Measurements from ENCODE around the gene LBHD2.

Gene LBHD2

DNA sequence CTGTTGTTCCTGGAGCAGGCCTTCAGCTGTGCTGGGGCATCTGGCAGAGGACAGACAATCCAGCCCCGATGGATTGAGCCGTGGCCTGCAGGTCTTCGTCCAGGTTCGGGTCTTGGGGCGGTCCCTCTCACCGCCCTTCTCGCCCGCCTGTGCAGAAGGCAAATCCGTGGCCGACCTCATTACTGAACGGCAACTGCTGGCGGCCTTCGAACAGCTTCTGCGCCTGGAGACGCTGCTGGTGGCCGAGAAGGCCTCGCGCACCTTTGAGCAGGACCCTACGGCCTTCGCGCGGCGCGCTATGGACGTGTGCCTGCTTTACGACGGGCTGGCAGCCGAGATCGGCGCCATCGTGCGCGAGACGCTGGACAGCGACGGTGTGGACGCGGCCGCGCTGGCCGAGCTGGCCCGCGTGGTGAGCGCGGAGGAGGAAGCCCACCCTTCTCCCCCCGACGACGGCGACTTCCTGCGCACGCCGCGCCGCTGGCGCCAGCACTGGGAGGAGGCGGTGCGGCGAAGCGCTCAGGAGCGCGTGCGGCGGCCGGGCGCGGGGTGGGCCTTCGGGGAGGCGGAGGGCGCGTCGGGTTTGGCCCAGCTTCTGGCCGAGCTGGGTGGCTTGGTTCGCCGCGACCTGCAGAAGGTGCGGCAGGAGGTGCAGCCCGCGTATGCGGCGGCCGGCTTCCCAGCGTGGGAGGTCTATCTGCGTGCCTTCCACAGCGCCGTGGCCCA, 18.1 kb downstream of the LBHD2 start:
- no peak for TF ChIP-seq CTCF (IDR thresholded peaks at IDR 0.05; ENCODE audit: insufficient read depth, low read depth, low read length, missing control alignments)
- H3K4me3 ChIP-seq (ENCODE audit: low read length): no peak overlapping the region
- DNase-seq (ENCODE audit: low read depth): no peak

GRCh38 chr14:103102689-103103260, 18.8 kb downstream of the LBHD2 start:
- no peak overlapping the region for H3K4me3 ChIP-seq (ENCODE audit: low read length)
- DNase-seq (ENCODE audit: low read depth): no peak
- TF ChIP-seq CTCF (IDR thresholded peaks at IDR 0.05; ENCODE audit: insufficient read depth, low read depth, low read length, missing control alignments): no peak

GRCh38 chr14:103103461-103104388, 19.7 kb downstream of the LBHD2 start:
- TF ChIP-seq CTCF (IDR thresholded peaks at IDR 0.05; ENCODE audit: insufficient read depth, low read depth, low read length, missing control alignments): peak; percentile 36
- H3K4me3 ChIP-seq (ENCODE audit: low read length): no peak overlapping the region
- peak; percentile 65 for DNase-seq (ENCODE audit: low read depth)

DNA sequence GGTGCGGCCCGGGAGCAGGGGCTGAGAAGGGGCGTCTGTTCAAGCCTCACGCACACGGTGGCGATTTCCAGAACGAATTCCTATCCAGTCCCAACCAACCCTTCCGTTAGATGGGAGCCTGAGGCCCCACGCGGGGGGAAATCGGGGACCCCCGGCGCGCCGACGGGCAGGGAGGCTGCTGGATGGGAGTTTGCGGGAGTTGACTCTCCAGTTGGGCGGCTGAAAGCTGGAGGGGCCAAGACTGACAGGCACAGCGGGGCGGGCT, 20.3 kb downstream of the LBHD2 start:
- TF ChIP-seq CTCF (IDR thresholded peaks at IDR 0.05; ENCODE audit: insufficient read depth, low read depth, low read length, missing control alignments): no peak
- no peak for DNase-seq (ENCODE audit: low read depth)
- no peak overlapping the region for H3K4me3 ChIP-seq (ENCODE audit: low read length)

DNA sequence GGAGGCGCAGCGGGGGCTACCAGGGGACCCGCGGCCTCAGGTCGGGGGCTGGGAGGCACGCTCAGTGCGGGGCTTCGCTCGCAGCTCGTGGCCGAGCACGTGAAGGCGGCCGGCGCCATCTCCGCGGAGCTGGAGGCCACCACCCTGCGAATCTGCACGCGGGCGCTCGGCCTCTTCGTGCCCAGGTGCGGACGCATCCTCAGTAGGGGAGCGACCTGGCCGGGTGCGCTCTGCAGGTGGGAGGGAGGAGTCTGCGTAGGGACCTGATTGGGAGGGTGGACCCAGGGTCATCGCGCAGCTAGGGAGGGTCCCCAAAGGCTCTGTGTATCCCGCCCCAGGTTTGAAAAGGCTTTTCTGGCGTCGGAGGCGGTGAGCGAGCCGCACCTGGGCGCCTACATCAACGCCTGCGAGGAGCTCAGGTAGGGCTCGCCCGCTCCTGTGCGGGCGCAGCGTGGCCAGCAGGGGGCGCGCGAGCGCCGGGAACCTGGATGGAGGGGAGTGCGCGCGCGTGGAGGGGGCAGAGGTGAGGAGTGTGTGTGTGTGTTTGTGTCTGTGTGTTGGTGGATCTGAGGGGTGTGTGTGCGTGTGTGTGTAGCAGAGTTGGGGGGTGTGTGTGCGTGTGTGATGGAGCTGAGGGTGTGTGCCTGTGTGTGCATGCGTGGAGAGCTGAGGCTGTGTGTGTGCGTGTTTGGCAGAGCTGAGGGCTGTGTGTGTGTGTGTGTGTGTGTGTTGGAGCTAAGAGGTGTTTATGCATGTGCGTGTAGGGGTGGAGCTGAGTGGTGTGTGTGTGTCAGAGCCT, 20.8 kb downstream of the LBHD2 start:
- H3K4me3 ChIP-seq (ENCODE audit: low read length): no peak overlapping the region
- peak; percentile 73 for TF ChIP-seq CTCF (IDR thresholded peaks at IDR 0.05; ENCODE audit: insufficient read depth, low read depth, low read length, missing control alignments)
- DNase-seq (ENCODE audit: low read depth): peak; percentile 58

DNA sequence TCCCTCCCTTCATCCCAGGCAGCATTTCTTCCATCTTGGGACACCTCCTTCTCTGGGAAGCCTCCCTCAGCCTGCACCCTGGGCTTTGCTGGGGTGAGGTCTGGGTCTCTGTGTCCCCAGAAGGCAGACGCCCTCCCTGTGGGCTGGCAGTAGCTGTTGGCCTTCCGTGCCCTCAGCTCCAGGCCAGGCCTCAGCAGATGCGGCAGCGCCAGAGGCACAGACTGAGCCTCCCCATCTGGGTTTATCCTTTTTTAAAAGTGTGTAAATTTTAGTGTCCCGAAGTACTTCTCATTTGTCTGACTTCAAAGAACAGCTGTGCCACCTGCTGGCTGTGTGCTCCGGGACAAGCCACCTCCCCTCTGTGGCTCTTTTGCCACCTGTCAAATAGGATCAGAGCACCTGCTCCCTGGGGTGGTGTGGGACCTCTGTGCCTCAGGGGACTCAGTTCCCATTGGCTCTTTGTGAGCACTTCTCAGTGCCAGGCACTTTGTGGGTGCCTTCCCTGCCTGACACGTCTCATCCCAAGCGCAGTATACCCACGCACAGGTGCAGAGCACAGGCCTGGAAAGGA, 21.7 kb downstream of the LBHD2 start:
- no peak for DNase-seq (ENCODE audit: low read depth)
- H3K4me3 ChIP-seq (ENCODE audit: low read length): no peak overlapping the region
- TF ChIP-seq CTCF (IDR thresholded peaks at IDR 0.05; ENCODE audit: insufficient read depth, low read depth, low read length, missing control alignments): peak; percentile 23
